ENCODE measurements around the gene CABYR. TPM values are rescaled to one million over a fixed set of nuclear protein-coding genes. Genes with fewer than 3 reads are reported as not detected.

CABYR gene
- total and polyA plus RNA-seq, 8 donors = 1.1 to 7.3 (median 4.6) TPM

- ATAC-seq = no peak
- H3K4me1 ChIP-seq = peaks cover 0 to 9% of the 10 kb centered on the region in 2 donors
- no peaks in the 10 kb centered on the region for H3K9me3 ChIP-seq
- H3K36me3 ChIP-seq = no peaks in the 10 kb centered on the region
- intact Hi-C loops (cut with DNase I) = no loop called here
- no peak for TF ChIP-seq CTCF (IDR thresholded peaks at IDR 0.05)
- no peak for DNase-seq
- no peaks in the 10 kb centered on the region for H3K27me3 ChIP-seq
- no peak overlapping the region for H3K4me3 ChIP-seq
- H3K27ac ChIP-seq = no peak overlapping the region
Observed at GRCh38 chr18:24187689-24188088, 48.8 kb downstream of the CABYR start.

- Histone ChIP-seq H3K27me3 (no peaks in the 10 kb centered on the region), H3K27ac (no peak overlapping the region), H3K4me3 (no peak overlapping the region), H3K9me3 (no peaks in the 10 kb centered on the region), H3K36me3 (no peaks in the 10 kb centered on the region), H3K4me1 (peaks cover 0 to 9% of the 10 kb centered on the region in 2 donors)
- DNase-seq = no peak
- no peak for ATAC-seq
- TF ChIP-seq CTCF (IDR thresholded peaks at IDR 0.05) = no peak
- intact Hi-C loops (cut with DNase I) = no loop called here
Observed at GRCh38 chr18:24188120-24188519, 49.3 kb downstream of the CABYR start.

GRCh38 chr18:24189007-24189528, 50.2 kb downstream of the CABYR start:
- no peak for TF ChIP-seq CTCF (IDR thresholded peaks at IDR 0.05)
- H3K36me3 ChIP-seq = no peaks in the 10 kb centered on the region
- H3K27me3 ChIP-seq = no peaks in the 10 kb centered on the region
- intact Hi-C loops (cut with DNase I) = no loop called here
- H3K9me3 ChIP-seq = no peaks in the 10 kb centered on the region
- H3K4me3 ChIP-seq = no peak overlapping the region
- ATAC-seq (peak; percentile 84), DNase-seq (peak in 2 of 4 donors; percentile 29 to 63)
- H3K27ac ChIP-seq = no peak overlapping the region
- peaks cover 0 to 9% of the 10 kb centered on the region in 2 donors for H3K4me1 ChIP-seq

GRCh38 chr18:24189664-24190346, 50.9 kb downstream of the CABYR start:
- intact Hi-C loops (cut with DNase I) = no loop called here

More at GRCh38 chr18:24189664-24190346, 50.9 kb downstream of the CABYR start:
- Histone ChIP-seq H3K9me3 (no peaks in the 10 kb centered on the region), H3K4me3 (no peak overlapping the region), H3K27ac (no peak overlapping the region), H3K36me3 (no peaks in the 10 kb centered on the region), H3K4me1 (peaks cover 0 to 9% of the 10 kb centered on the region in 2 donors), H3K27me3 (no peaks in the 10 kb centered on the region)
- TF ChIP-seq CTCF (IDR thresholded peaks at IDR 0.05) = no peak
- no peak for ATAC-seq
- no peak for DNase-seq
